Measurements from ENCODE around the gene NID1. TPM values are rescaled to one million over a fixed set of nuclear protein-coding genes. Genes with fewer than 3 reads are reported as not detected.
A peak's percentile ranks its signal among the peaks of the same experiment; 100 is the strongest.

Gene NID1, protein sequence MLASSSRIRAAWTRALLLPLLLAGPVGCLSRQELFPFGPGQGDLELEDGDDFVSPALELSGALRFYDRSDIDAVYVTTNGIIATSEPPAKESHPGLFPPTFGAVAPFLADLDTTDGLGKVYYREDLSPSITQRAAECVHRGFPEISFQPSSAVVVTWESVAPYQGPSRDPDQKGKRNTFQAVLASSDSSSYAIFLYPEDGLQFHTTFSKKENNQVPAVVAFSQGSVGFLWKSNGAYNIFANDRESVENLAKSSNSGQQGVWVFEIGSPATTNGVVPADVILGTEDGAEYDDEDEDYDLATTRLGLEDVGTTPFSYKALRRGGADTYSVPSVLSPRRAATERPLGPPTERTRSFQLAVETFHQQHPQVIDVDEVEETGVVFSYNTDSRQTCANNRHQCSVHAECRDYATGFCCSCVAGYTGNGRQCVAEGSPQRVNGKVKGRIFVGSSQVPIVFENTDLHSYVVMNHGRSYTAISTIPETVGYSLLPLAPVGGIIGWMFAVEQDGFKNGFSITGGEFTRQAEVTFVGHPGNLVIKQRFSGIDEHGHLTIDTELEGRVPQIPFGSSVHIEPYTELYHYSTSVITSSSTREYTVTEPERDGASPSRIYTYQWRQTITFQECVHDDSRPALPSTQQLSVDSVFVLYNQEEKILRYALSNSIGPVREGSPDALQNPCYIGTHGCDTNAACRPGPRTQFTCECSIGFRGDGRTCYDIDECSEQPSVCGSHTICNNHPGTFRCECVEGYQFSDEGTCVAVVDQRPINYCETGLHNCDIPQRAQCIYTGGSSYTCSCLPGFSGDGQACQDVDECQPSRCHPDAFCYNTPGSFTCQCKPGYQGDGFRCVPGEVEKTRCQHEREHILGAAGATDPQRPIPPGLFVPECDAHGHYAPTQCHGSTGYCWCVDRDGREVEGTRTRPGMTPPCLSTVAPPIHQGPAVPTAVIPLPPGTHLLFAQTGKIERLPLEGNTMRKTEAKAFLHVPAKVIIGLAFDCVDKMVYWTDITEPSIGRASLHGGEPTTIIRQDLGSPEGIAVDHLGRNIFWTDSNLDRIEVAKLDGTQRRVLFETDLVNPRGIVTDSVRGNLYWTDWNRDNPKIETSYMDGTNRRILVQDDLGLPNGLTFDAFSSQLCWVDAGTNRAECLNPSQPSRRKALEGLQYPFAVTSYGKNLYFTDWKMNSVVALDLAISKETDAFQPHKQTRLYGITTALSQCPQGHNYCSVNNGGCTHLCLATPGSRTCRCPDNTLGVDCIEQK
- total RNA-seq: 49.7 TPM

GRCh38 chr1:236064674-236065508 lies at the start of gene NID1:
Gene NID1 (minus strand): TSS chr1:236065090. CDS start chr1:236065079, 11 bp downstream.
- DNase-seq (ENCODE audit: low spot score) (peak; percentile 91), ATAC-seq (peak; percentile 84)

- DNase-seq (ENCODE audit: low spot score): no peak
Measured at GRCh38 chr1:236114076-236114747, 49.3 kb upstream of the NID1 start.

DNA sequence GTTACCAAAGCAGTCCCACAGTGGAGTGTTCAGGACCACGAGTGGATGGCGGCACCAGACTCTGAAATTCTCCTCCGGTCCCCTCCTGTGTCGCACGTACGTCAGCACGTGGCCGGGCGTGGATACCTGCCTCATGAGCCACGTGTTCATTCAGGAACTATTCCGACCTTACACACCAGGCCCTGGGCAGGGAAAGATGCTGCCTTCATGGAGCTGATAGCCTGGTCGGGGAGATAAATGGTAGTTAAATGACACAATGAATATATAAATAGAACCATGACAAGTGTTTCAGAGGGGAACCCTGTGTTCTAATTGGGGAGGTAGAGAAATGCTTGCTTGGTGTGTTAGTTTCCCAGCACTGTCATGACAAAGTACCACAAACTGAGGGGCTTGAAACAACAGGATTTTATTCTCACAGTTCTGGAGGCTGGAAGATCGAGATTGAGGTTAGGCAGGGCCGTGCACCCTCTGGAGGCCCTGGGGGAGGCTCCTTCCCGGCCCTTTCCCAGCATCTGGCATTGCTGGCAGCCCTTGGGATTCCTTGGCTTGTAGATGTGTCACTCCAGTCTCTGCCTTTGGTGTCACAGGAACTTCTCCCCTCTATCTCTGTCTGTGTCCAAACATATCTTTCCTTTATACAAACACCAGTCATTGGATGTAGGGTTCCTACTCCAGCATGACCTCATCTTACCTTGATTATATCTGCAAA lies 48.6 kb upstream of the NID1 start:
- DNase-seq (ENCODE audit: low spot score) (no peak), ATAC-seq (no peak)

More at GRCh38 chr1:236114076-236114747, 49.3 kb upstream of the NID1 start:
- ATAC-seq: no peak

GRCh38 chr1:236112332-236112627 lies 47.4 kb upstream of the NID1 start:
- DNase-seq (ENCODE audit: low spot score) (no peak), ATAC-seq (no peak)

DNA sequence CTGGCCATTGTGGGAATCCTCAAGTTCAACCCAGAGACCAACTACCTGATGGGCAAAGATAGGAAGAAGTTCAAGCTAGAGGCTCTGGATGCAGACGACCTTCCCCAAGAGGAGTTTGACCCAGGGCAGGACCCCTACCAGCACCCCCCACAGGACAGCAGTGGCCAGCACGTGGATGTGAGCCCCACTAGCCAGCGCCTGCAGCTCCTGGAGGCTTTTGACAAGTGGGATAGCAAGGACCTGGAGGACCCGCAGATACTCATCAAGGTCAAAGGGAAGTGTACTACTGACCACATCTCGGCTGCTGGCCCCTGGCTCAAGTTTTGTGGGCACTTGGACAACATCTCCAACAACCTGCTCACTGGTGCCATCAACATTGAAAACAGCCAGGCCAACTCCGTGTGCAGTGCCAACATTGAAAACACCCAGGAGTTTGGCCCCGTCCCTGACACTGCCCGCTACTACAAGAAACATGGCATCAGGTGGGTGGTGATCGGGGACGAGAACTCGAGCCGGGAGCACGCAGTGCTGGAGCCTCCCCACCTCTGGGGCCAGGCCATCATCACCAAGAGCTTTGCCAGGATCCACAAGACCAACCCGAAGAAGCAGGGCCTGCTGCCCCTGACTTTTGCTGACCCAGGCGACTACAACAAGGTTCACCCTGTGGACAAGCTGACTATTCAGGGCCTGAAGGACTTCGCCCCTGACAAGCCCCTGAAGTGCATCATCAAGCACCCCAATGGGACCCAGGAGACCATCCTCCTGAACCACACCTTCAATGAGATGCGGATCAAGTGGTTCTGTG lies 46.8 kb upstream of the NID1 start:
- DNase-seq (ENCODE audit: low spot score): no peak
- ATAC-seq: no peak

- ATAC-seq (no peak), DNase-seq (ENCODE audit: low spot score) (no peak)
Measured at GRCh38 chr1:236110137-236110536, 45.2 kb upstream of the NID1 start.

DNA sequence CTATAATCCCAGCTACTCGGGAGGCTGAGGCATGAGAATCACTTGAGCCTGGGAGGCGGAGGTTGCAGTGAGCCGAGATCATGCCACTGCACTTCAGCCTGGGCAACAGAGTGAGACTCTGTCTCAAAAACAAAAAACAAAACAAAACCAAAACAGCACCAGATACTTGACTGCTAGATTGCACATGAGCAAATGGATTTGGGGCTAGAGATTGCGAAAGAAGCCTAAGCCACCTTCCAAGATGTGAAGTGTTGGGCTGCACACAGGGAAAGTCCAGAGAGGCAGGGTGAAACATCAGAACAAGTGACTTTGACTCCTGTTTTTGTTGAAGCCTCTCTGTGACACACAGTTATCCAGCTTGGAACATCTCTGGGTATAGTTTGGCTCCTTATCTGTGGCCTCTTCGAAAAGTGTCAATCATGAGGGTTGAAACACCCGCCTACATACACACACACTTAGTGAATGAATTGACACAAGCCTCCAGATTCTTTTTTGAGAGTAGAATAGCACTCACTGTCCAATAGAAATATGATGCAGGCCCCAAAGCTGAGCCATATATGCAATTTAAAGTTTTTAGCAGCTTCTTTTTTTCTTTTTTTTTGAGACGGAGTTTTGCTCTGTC lies 43.2 kb upstream of the NID1 start:
- ATAC-seq: no peak
- DNase-seq (ENCODE audit: low spot score): no peak

- DNase-seq (ENCODE audit: low spot score): no peak
- ATAC-seq: no peak
Measured at GRCh38 chr1:236107121-236107907, 42.4 kb upstream of the NID1 start.

- peak; percentile 54 for DNase-seq (ENCODE audit: low spot score)
- peak; percentile 94 for ATAC-seq
Measured at GRCh38 chr1:236103646-236104218, 38.8 kb upstream of the NID1 start.

DNA sequence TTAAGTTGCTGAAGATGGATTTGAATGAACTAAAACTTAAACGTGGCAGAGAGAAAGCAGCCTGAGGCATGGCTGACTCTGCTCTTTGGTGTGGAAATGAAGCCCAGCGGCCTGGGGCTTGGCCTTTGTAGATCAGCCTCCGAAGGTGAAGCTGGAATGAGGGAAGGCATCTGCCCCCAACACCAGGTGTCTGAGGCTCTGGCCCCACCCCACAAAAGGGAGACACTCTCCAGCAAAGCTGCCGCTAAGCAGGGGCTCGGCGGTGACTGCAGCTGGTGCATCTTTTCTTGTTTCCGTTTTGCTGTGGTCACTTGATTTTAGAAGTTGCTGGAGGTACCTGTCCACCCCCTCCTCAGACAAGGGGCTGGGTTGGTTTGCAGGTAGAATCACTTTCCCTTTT lies 38.2 kb upstream of the NID1 start:
- no peak for ATAC-seq
- no peak for DNase-seq (ENCODE audit: low spot score)

GRCh38 chr1:236102611-236103010 lies 37.7 kb upstream of the NID1 start:
- no peak for ATAC-seq
- no peak for DNase-seq (ENCODE audit: low spot score)

DNA sequence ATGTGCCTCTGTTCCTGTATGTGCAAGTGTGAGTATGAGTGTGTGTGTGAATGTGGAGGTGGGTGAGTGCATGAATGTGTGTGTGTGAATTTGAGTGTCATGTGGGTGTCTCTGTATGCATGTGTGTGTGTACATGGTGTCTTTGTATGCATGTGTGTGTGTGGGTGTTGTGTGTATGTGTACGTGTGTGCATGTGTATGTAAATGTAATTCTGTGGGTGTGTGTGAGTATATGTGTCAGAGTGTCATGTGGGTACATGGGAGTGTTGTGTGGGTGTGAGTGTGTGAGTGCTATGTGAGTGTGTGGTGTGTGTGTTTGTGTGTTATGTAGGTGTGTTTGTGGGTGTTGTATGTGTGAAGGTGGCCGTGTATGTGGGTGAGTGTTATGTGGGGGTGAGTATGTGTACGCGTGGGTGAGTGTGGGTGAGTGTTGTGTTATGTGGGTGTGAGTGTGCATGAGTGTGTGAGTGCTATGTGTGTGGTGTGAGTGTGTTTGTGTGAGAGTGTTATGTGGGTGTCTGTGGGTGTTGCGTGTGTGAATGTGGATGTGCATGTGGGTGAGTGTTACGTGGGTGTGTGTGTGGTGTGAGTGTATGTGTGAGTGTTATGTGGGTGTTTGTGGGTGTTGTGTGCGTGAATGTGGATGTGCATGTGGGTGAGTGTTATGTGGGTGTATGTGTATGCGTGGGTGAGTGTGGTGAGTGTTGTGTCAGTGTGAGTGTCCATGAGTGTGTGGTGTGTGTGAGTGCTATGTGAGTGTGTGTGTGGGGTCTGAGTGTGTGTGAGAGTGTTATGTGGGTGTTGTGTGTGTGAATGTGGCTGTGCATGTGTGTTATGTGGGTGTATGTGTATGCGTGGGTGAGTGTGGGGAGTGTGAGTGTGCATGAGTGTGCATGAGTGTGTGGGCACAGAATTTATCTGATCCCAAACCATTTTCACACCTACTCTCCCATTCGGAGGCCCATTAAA lies 36.6 kb upstream of the NID1 start:
- ATAC-seq (no peak), DNase-seq (ENCODE audit: low spot score) (no peak)

- ATAC-seq (no peak), DNase-seq (ENCODE audit: low spot score) (no peak)
Measured at GRCh38 chr1:236100799-236101198, 35.9 kb upstream of the NID1 start.

DNA sequence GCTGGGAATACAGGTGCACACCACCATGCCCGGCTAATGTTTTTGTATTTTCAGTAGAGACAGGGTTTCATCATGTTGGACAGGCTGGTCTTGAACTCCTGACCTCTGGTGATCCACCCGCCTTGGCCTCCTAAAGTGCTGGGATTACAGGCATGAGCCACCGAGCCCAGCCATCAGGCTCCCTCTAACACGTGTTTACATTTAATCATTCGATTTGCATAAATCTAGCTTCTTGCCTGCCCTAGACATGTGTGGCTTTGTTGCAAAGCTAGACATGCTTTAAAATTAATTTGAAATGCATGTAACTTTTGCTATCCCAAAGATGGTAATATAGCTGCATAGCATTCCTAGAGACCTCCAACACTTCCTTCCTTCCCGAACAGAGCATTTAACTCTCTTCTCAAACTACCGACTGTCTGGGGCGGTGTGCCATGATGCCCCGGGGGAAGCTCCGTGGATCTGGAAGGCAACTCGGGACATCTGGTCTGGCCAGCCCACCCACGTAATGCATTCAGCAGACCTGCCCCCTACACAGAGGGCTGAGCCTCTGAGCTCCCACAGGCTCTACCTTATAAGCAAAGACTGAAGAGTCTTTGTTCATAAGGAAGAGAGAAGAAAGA lies 34.6 kb upstream of the NID1 start:
- DNase-seq (ENCODE audit: low spot score) (no peak), ATAC-seq (no peak)

GRCh38 chr1:236098267-236098666 lies 33.4 kb upstream of the NID1 start:
- ATAC-seq: no peak
- DNase-seq (ENCODE audit: low spot score): no peak
